GM12878 (cell line): ENCODE results near the gene ARL14EP. TPM values are rescaled to one million over a fixed set of nuclear protein-coding genes. Genes with fewer than 3 reads are reported as not detected.

Experiments
- ATAC-seq: fragments of 200-7000 bp; cut with Tn5 transposase; 3 replicates; pipeline ENCODE4 v1.9.1; 2020; ENCODE audit warnings: mild to moderate bottlenecking, moderate library complexity
- BruUV-seq: library from RNA; stranded (reverse); fragments of 400-500 nt; replicated peaks from 2 replicates; lab custom pipeline; 2021; lab: Mats Ljungman, UMichigan
- CTCF ChIA-PET: fragments of 300-600 bp; sonication (Branson Sonifier 250); formaldehyde crosslinking; extraction: SDS; loops from one replicate; lab custom pipeline; 2021; ENCODE audit warnings: inconsistent platforms; lab: Yijun Ruan, JAX
- POLR2A ChIA-PET: fragments of 350-600 bp; formaldehyde crosslinking; extraction: SDS; loops from one replicate; lab custom pipeline; 2021; ENCODE audit warnings: inconsistent platforms; lab: Charles Lee
- RAD21 ChIA-PET: fragments of 300-600 bp; sonication (Branson Sonifier 250); formaldehyde crosslinking; loops from one replicate; lab custom pipeline; 2023; ENCODE audit warnings: antibody characterized with exemption; ENCODE audit not compliant: unreplicated experiment; lab: Charles Lee
- SMC1A ChIA-PET: fragments of 300-600 bp; sonication (Branson Sonifier 250); formaldehyde crosslinking; loops from one replicate; lab custom pipeline; 2023; ENCODE audit not compliant: unreplicated experiment, uncharacterized antibody; lab: Charles Lee
- DNase-seq: peaks from one replicate; pipeline ENCODE4 v3.0.0-alpha.2; 2011; ENCODE audit warnings: low read depth, low spot score
- FAIRE-seq: peaks from 3 replicates; lab custom pipeline; 2011; peaks lifted over from hg19 to GRCh38; lab: Jason Lieb, UNC
- H2AFZ ChIP-seq: 2 replicates; pipeline ENCODE4 v1.6.0; 2011; ENCODE audit warnings: low read depth, low read length, control low read depth; ENCODE audit not compliant: control insufficient read depth
- H3K27ac ChIP-seq: 2 replicates; pipeline ENCODE4 v1.5.1; 2011; ENCODE audit warnings: control low read depth; ENCODE audit not compliant: control insufficient read depth, insufficient read depth
- H3K27me3 ChIP-seq, 2 experiments: replicated peaks in 1 of 2; 2 replicates each; pipeline versions ENCODE4 v1.6.0 to v1.6.1; 2011; ENCODE audit warnings: low read length in 1 of 2; ENCODE audit not compliant: control insufficient read depth in 2 of 2, insufficient read depth in 2 of 2
- H3K36me3 ChIP-seq, 2 experiments: 2 replicates each; pipeline ENCODE4 v1.5.1; 2011; ENCODE audit warnings: low read length in 1 of 2; ENCODE audit not compliant: control insufficient read depth in 2 of 2, insufficient read depth in 2 of 2
- H3K4me1 ChIP-seq: 2 replicates; pipeline ENCODE4 v1.6.1; 2011; ENCODE audit warnings: mild to moderate bottlenecking, low read length, moderate library complexity, mixed read lengths; ENCODE audit not compliant: control insufficient read depth, insufficient read depth
- H3K4me2 ChIP-seq: 2 replicates; pipeline ENCODE4 v1.6.0; 2011; ENCODE audit warnings: control low read depth; ENCODE audit not compliant: control insufficient read depth, insufficient read depth
- H3K4me3 ChIP-seq: fragments of 200-600 bp; sonication (generic); 2 replicates; pipeline ENCODE4 v1.5.1; 2016
- H3K79me2 ChIP-seq: 2 replicates; pipeline ENCODE4 v1.6.0; 2011; ENCODE audit warnings: low read length; ENCODE audit not compliant: control insufficient read depth, insufficient read depth
- H3K9ac ChIP-seq: 2 replicates; pipeline ENCODE4 v1.8.0; 2011; ENCODE audit warnings: low read length, control low read depth, mixed read lengths; ENCODE audit not compliant: control insufficient read depth, insufficient read depth
- H3K9me3 ChIP-seq: replicated peaks from 3 replicates; pipeline ENCODE4 v1.5.1; 2011; ENCODE audit warnings: mild to moderate bottlenecking, low read length; ENCODE audit not compliant: control insufficient read depth, insufficient read depth
- H4K20me1 ChIP-seq: 2 replicates; pipeline ENCODE4 v1.6.0; 2011; ENCODE audit not compliant: control insufficient read depth, insufficient read depth
- ATF7 ChIP-seq: fragments of 450-650 bp; IDR thresholded peaks from 2 replicates; pipeline ENCODE4 v1.6.1; 2016; ENCODE audit warnings: low read depth, mild to moderate bottlenecking
- BRCA1 ChIP-seq: IDR thresholded peaks from 2 replicates; pipeline ENCODE4 v1.6.1; 2011; ENCODE audit warnings: low read depth, low read length, improper control_type of control experiment
- CHD2 ChIP-seq: IDR thresholded peaks from 2 replicates; pipeline ENCODE4 v1.6.1; 2011; ENCODE audit warnings: low read depth, low read length, improper control_type of control experiment, borderline replicate concordance
- EED ChIP-seq: sonication (generic); IDR thresholded peaks from 2 replicates; pipeline ENCODE4 v1.6.1; 2016; ENCODE audit warnings: antibody characterized with exemption, low read depth
- FOS ChIP-seq: IDR thresholded peaks from 3 replicates; pipeline ENCODE4 v1.6.1; 2011; ENCODE audit warnings: borderline replicate concordance; ENCODE audit not compliant: insufficient read length; ENCODE audit errors: extremely low read depth
- GABPA ChIP-seq: IDR thresholded peaks from 2 replicates; pipeline ENCODE4 v1.6.1; 2014; ENCODE audit warnings: antibody characterized with exemption, low read depth, mild to moderate bottlenecking, inconsistent platforms
- GATAD2B ChIP-seq: fragments of 450-650 bp; conservative IDR thresholded peaks from 2 replicates; pipeline ENCODE4 v1.6.1; 2017; ENCODE audit warnings: low read depth, mild to moderate bottlenecking, moderate library complexity
- RCOR1 ChIP-seq: conservative IDR thresholded peaks from 2 replicates; pipeline ENCODE4 v1.6.1; 2012; ENCODE audit warnings: low read depth, low read length, improper control_type of control experiment
- RUNX3 ChIP-seq: IDR thresholded peaks from 2 replicates; pipeline ENCODE4 v1.6.1; 2012; ENCODE audit warnings: low read length, inconsistent platforms
- ZSCAN29 ChIP-seq: fragments of 450-650 bp; IDR thresholded peaks from 2 replicates; pipeline ENCODE4 v1.6.1; 2017; ENCODE audit warnings: mild to moderate bottlenecking, moderate library complexity
- WGBS: methylation state at CpG from one replicate; pipeline ENCODE4 v1.1.6; 2016; ENCODE audit warnings: low lambda C conversion rate; ENCODE audit not compliant: insufficient replicate concordance, insufficient coverage; ENCODE audit errors: missing lambda C conversion rate; 5-methylcytosine and 5-hydroxymethylcytosine counted together
- in situ Hi-C: fragments of 300-500 bp; cut with MboI; formaldehyde crosslinking; loops from 9 replicates; pipeline ENCODE4 v1.14.3; 2018; ENCODE audit warnings: mixed read lengths
- intact Hi-C: fragments of 100-400 bp; cut with micrococcal nuclease; formaldehyde crosslinking; loops from one replicate; pipeline ENCODE4 v1.14.2; 2022; ENCODE audit not compliant: unreplicated experiment
- polyA plus RNA-seq, 11 experiments: library from polyadenylated mRNA; depleted of rRNA in 4 of 11; unstranded in 6 of 11; stranded (reverse) in 5 of 11; fragments of >200 nt; fragmentation: Nextera tagmentation in 4 of 11; fragmentation: Illumina TruSeq in 1 of 11; extraction: Ambion mirVana in 4 of 11; extraction: Trizol in 1 of 11; gene quantifications; 1 replicate in 1 of 11; 2 replicates in 10 of 11; pipeline versions ENCODE4 v1.2.1 to v1.2.3, GENCODE V29; 2011 to 2016; ENCODE audit warnings: inconsistent platforms in 2 of 11, missing spikeins in 2 of 11, low read depth in 1 of 11
- total RNA-seq, 4 experiments: library from RNA; depleted of rRNA in 3 of 4; stranded (reverse); fragments of >200 nt in 3 of 4; fragmentation: Illumina TruSeq in 1 of 4; extraction: Trizol in 1 of 4; gene quantifications; 2 replicates each; pipeline versions ENCODE4 v1.2.1 to v1.2.3, GENCODE V29; 2013 to 2021
- TF ChIP-seq, protein P1 (sequence below): fragments of 450-650 bp; formaldehyde crosslinking; IDR thresholded peaks from 2 replicates; pipeline ENCODE4 v1.4.0; 2020; ENCODE audit warnings: mild to moderate bottlenecking, moderate library complexity
- TF ChIP-seq, protein P2 (sequence below): IDR thresholded peaks from 2 replicates; pipeline ENCODE4 v1.6.1; 2012; ENCODE audit warnings: low read depth, low read length, improper control_type of control experiment
- TF ChIP-seq, protein P3 (sequence below): fragments of 450-650 bp; formaldehyde crosslinking; IDR thresholded peaks from 2 replicates; pipeline ENCODE4 v1.4.0; 2022; ENCODE audit warnings: mild to moderate bottlenecking, moderate library complexity

The ARL14EP gene
- total and polyA plus RNA-seq, 10 of the 15 experiments (the other 5 are each of a cell fraction or from before 2014, with no cell fraction given): 18.1 to 59.8 (median 42.8) TPM

DNA sequence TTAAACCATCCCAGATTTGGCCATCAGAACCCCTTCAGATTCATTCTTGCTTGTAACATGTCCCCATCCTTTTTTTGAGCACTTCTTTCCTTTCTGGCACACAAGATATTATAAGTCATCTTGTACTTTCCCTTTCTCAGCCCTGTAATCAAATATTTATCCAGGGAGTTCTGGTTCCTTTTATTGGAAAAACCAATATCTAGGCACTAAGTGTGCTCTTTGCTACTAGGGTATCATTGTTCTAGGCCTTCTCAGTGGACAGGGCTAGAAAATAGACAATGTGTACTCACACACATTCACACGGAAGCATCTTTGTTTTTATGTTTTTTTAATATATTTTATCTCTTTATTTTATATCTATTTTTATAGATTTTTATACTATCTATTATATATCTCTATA, 47.3 kb downstream of the ARL14EP start (continued):
- TF ChIP-seq, protein P1, sequence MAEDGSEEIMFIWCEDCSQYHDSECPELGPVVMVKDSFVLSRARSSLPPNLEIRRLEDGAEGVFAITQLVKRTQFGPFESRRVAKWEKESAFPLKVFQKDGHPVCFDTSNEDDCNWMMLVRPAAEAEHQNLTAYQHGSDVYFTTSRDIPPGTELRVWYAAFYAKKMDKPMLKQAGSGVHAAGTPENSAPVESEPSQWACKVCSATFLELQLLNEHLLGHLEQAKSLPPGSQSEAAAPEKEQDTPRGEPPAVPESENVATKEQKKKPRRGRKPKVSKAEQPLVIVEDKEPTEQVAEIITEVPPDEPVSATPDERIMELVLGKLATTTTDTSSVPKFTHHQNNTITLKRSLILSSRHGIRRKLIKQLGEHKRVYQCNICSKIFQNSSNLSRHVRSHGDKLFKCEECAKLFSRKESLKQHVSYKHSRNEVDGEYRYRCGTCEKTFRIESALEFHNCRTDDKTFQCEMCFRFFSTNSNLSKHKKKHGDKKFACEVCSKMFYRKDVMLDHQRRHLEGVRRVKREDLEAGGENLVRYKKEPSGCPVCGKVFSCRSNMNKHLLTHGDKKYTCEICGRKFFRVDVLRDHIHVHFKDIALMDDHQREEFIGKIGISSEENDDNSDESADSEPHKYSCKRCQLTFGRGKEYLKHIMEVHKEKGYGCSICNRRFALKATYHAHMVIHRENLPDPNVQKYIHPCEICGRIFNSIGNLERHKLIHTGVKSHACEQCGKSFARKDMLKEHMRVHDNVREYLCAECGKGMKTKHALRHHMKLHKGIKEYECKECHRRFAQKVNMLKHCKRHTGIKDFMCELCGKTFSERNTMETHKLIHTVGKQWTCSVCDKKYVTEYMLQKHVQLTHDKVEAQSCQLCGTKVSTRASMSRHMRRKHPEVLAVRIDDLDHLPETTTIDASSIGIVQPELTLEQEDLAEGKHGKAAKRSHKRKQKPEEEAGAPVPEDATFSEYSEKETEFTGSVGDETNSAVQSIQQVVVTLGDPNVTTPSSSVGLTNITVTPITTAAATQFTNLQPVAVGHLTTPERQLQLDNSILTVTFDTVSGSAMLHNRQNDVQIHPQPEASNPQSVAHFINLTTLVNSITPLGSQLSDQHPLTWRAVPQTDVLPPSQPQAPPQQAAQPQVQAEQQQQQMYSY (CRISPR knock-in tag): no peak
- TF ChIP-seq ZSCAN29 (no peak), BRCA1 (no peak)
- TF ChIP-seq, all 136 proteins: peak for 0

DNA sequence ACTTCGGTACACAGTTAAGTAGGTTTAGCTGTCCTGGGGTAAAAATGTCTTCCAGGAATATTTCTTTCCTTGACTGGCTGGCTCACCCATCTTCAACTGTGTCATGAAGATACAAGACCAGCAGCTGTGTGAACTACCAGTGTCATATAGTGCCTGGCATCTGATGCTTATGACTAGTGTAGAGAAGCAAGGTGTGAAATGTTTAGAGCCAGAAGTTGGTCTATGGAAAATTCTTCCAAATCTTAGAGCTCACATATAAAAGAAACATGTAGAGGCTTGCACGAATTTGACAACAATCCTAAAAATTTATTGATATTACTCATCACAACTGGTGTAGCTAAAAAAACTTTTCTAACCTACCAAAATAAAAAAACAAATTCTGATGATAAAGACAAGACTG, 54.4 kb downstream of the ARL14EP start:
- Histone ChIP-seq H3K4me1 (no peaks in the 10 kb centered on the region), H3K9ac (no peak overlapping the region), H3K27me3 (no peaks in the 10 kb centered on the region), H2AFZ (no peak overlapping the region), H3K79me2 (no peaks in the 10 kb centered on the region), H3K9me3 (no peaks in the 10 kb centered on the region), H4K20me1 (no peaks in the 10 kb centered on the region), H3K4me3 (no peak overlapping the region), H3K36me3 (no peaks in the 10 kb centered on the region), H3K4me2 (no peak overlapping the region), H3K27ac (no peak overlapping the region)
- ATAC-seq (no peak), FAIRE-seq (no peak), DNase-seq (no peak)
- in situ Hi-C loops (no loop called here), intact Hi-C loops (no loop called here)
- 0% methylated on average over 2 of the region's 2 CpGs for WGBS
- CTCF ChIA-PET: interaction anchor here (0.8 kb wide), 1 partner anchor 541 kb away, joined by 3 read pairs; no protein-coding TSS in a partner anchor
- RAD21 ChIA-PET: no interaction called here
- SMC1A ChIA-PET: interaction anchor here (0.5 to 1.3 kb wide), 2 partner anchors 11 to 1182 kb away, joined by 3 to 6 read pairs; no protein-coding TSS in a partner anchor
- BruUV-seq: no TSS peak
- POLR2A ChIA-PET: no interaction called here
- TF ChIP-seq ATF7: no peak
- no peak for TF ChIP-seq EED
- TF ChIP-seq RCOR1: no peak
- no peak for TF ChIP-seq CHD2
- no peak for TF ChIP-seq RUNX3
- TF ChIP-seq FOS: no peak
- TF ChIP-seq, protein P2, sequence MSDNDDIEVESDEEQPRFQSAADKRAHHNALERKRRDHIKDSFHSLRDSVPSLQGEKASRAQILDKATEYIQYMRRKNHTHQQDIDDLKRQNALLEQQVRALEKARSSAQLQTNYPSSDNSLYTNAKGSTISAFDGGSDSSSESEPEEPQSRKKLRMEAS: no peak
- TF ChIP-seq, protein P3, sequence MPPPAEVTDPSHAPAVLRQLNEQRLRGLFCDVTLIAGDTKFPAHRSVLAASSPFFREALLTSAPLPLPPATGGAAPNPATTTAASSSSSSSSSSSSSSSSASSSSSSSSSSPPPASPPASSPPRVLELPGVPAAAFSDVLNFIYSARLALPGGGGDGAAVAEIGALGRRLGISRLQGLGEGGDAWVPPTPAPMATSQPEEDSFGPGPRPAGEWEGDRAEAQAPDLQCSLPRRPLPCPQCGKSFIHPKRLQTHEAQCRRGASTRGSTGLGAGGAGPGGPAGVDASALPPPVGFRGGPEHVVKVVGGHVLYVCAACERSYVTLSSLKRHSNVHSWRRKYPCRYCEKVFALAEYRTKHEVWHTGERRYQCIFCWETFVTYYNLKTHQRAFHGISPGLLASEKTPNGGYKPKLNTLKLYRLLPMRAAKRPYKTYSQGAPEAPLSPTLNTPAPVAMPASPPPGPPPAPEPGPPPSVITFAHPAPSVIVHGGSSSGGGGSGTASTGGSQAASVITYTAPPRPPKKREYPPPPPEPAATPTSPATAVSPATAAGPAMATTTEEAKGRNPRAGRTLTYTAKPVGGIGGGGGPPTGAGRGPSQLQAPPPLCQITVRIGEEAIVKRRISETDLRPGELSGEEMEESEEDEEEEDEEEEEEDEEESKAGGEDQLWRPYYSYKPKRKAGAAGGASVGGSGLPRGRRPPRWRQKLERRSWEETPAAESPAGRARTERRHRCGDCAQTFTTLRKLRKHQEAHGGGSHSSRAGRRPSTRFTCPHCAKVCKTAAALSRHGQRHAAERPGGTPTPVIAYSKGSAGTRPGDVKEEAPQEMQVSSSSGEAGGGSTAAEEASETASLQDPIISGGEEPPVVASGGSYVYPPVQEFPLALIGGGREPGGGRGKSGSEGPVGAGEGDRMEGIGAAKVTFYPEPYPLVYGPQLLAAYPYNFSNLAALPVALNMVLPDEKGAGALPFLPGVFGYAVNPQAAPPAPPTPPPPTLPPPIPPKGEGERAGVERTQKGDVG (CRISPR knock-in tag): no peak
- no peak for TF ChIP-seq ZSCAN29
- no peak for TF ChIP-seq GATAD2B
- TF ChIP-seq GABPA: no peak
